GM12878 (cell line): ENCODE results near the gene DUSP10. TPM values are rescaled to one million over a fixed set of nuclear protein-coding genes. Genes with fewer than 3 reads are reported as not detected.

Source experiments
- ATAC-seq: fragments of 200-7000 bp; cut with Tn5 transposase; 3 replicates; pipeline ENCODE4 v1.9.1; 2020; ENCODE audit warnings: mild to moderate bottlenecking, moderate library complexity
- BruUV-seq: library from RNA; stranded (reverse); fragments of 400-500 nt; replicated peaks from 2 replicates; lab custom pipeline; 2021; lab: Mats Ljungman, UMichigan
- CTCF ChIA-PET: fragments of 300-600 bp; sonication (Branson Sonifier 250); formaldehyde crosslinking; extraction: SDS; loops from one replicate; lab custom pipeline; 2021; ENCODE audit warnings: inconsistent platforms; lab: Yijun Ruan, JAX
- POLR2A ChIA-PET: fragments of 350-600 bp; formaldehyde crosslinking; extraction: SDS; loops from one replicate; lab custom pipeline; 2021; ENCODE audit warnings: inconsistent platforms; lab: Charles Lee
- RAD21 ChIA-PET: fragments of 300-600 bp; sonication (Branson Sonifier 250); formaldehyde crosslinking; loops from one replicate; lab custom pipeline; 2023; ENCODE audit warnings: antibody characterized with exemption; ENCODE audit not compliant: unreplicated experiment; lab: Charles Lee
- SMC1A ChIA-PET: fragments of 300-600 bp; sonication (Branson Sonifier 250); formaldehyde crosslinking; loops from one replicate; lab custom pipeline; 2023; ENCODE audit not compliant: unreplicated experiment, uncharacterized antibody; lab: Charles Lee
- DNase-seq: peaks from one replicate; pipeline ENCODE4 v3.0.0-alpha.2; 2011; ENCODE audit warnings: low read depth, low spot score
- FAIRE-seq: peaks from 3 replicates; lab custom pipeline; 2011; peaks lifted over from hg19 to GRCh38; lab: Jason Lieb, UNC
- H2AFZ ChIP-seq: 2 replicates; pipeline ENCODE4 v1.6.0; 2011; ENCODE audit warnings: low read depth, low read length, control low read depth; ENCODE audit not compliant: control insufficient read depth
- H3K27ac ChIP-seq: 2 replicates; pipeline ENCODE4 v1.5.1; 2011; ENCODE audit warnings: control low read depth; ENCODE audit not compliant: control insufficient read depth, insufficient read depth
- H3K27me3 ChIP-seq, 2 experiments: replicated peaks in 1 of 2; 2 replicates each; pipeline versions ENCODE4 v1.6.0 to v1.6.1; 2011; ENCODE audit warnings: low read length in 1 of 2; ENCODE audit not compliant: control insufficient read depth in 2 of 2, insufficient read depth in 2 of 2
- H3K36me3 ChIP-seq, 2 experiments: 2 replicates each; pipeline ENCODE4 v1.5.1; 2011; ENCODE audit warnings: low read length in 1 of 2; ENCODE audit not compliant: control insufficient read depth in 2 of 2, insufficient read depth in 2 of 2
- H3K4me1 ChIP-seq: 2 replicates; pipeline ENCODE4 v1.6.1; 2011; ENCODE audit warnings: mild to moderate bottlenecking, low read length, moderate library complexity, mixed read lengths; ENCODE audit not compliant: control insufficient read depth, insufficient read depth
- H3K4me2 ChIP-seq: 2 replicates; pipeline ENCODE4 v1.6.0; 2011; ENCODE audit warnings: control low read depth; ENCODE audit not compliant: control insufficient read depth, insufficient read depth
- H3K4me3 ChIP-seq: fragments of 200-600 bp; sonication (generic); 2 replicates; pipeline ENCODE4 v1.5.1; 2016
- H3K79me2 ChIP-seq: 2 replicates; pipeline ENCODE4 v1.6.0; 2011; ENCODE audit warnings: low read length; ENCODE audit not compliant: control insufficient read depth, insufficient read depth
- H3K9ac ChIP-seq: 2 replicates; pipeline ENCODE4 v1.8.0; 2011; ENCODE audit warnings: low read length, control low read depth, mixed read lengths; ENCODE audit not compliant: control insufficient read depth, insufficient read depth
- H3K9me3 ChIP-seq: replicated peaks from 3 replicates; pipeline ENCODE4 v1.5.1; 2011; ENCODE audit warnings: mild to moderate bottlenecking, low read length; ENCODE audit not compliant: control insufficient read depth, insufficient read depth
- H4K20me1 ChIP-seq: 2 replicates; pipeline ENCODE4 v1.6.0; 2011; ENCODE audit not compliant: control insufficient read depth, insufficient read depth
- BHLHE40 ChIP-seq, 2 experiments: fragments of 450-650 bp in 1 of 2; IDR thresholded peaks; 2 replicates each; pipeline ENCODE4 v1.6.1; 2011 to 2017; ENCODE audit warnings: low read depth in 2 of 2, borderline replicate concordance in 1 of 2, improper control_type of control experiment in 1 of 2, low read length in 1 of 2, mild to moderate bottlenecking in 1 of 2
- CEBPZ ChIP-seq: fragments of 150-350 bp; IDR thresholded peaks from 2 replicates; pipeline ENCODE4 v1.6.1; 2016; ENCODE audit warnings: low read depth, low read length
- ELK1 ChIP-seq: IDR thresholded peaks from 2 replicates; pipeline ENCODE4 v1.6.1; 2012; ENCODE audit warnings: low read depth, low read length, improper control_type of control experiment
- ESRRA ChIP-seq: IDR thresholded peaks from 2 replicates; pipeline ENCODE4 v1.6.1; 2012; ENCODE audit warnings: mild to moderate bottlenecking, low read length, improper control_type of control experiment
- EZH2 ChIP-seq: IDR thresholded peaks from 2 replicates; pipeline ENCODE4 v1.6.1; 2012; ENCODE audit warnings: low read depth, mild to moderate bottlenecking, control low read depth, inconsistent platforms, low read length, borderline replicate concordance; ENCODE audit not compliant: control insufficient read depth
- KLF5 ChIP-seq: fragments of 450-650 bp; IDR thresholded peaks from 2 replicates; pipeline ENCODE4 v1.6.1; 2014; ENCODE audit warnings: mild to moderate bottlenecking; ENCODE audit not compliant: partially characterized antibody
- LARP7 ChIP-seq: fragments of 450-650 bp; IDR thresholded peaks from 2 replicates; pipeline ENCODE4 v1.6.1; 2017; ENCODE audit warnings: mild to moderate bottlenecking
- MTA2 ChIP-seq: fragments of 450-650 bp; IDR thresholded peaks from 2 replicates; pipeline ENCODE4 v1.6.1; 2016; ENCODE audit warnings: low read depth, mild to moderate bottlenecking, moderate library complexity
- MYB ChIP-seq: fragments of 150-350 bp; IDR thresholded peaks from 2 replicates; pipeline ENCODE4 v1.6.1; 2014; ENCODE audit warnings: mild to moderate bottlenecking, low read depth, low read length, borderline replicate concordance
- PML ChIP-seq: IDR thresholded peaks from 2 replicates; pipeline ENCODE4 v1.6.1; 2012; ENCODE audit warnings: low read length, inconsistent platforms
- SIX5 ChIP-seq: IDR thresholded peaks from 2 replicates; pipeline ENCODE4 v1.6.1; 2011; ENCODE audit warnings: mild to moderate bottlenecking, low read depth, low read length, moderate library complexity; ENCODE audit not compliant: severe bottlenecking
- SMAD1 ChIP-seq: fragments of 450-650 bp; IDR thresholded peaks from 2 replicates; pipeline ENCODE4 v1.6.1; 2018; ENCODE audit warnings: mild to moderate bottlenecking, low read depth; ENCODE audit not compliant: partially characterized antibody
- SRF ChIP-seq, 2 experiments: IDR thresholded peaks; 2 replicates each; pipeline ENCODE4 v1.6.1; 2011; ENCODE audit warnings: low read depth in 2 of 2, low read length in 2 of 2, mild to moderate bottlenecking in 1 of 2, moderate library complexity in 1 of 2
- STAT1 ChIP-seq: fragments of 450-650 bp; conservative IDR thresholded peaks from 2 replicates; pipeline ENCODE4 v1.6.1; 2014; ENCODE audit warnings: antibody characterized with exemption, mild to moderate bottlenecking
- STAT3 ChIP-seq: IDR thresholded peaks from 2 replicates; pipeline ENCODE4 v1.6.1; 2011; ENCODE audit warnings: low read depth, low read length, improper control_type of control experiment
- TARDBP ChIP-seq: IDR thresholded peaks from 2 replicates; pipeline ENCODE4 v1.6.1; 2016; ENCODE audit warnings: borderline replicate concordance
- ZNF217 ChIP-seq: fragments of 450-650 bp; IDR thresholded peaks from 2 replicates; pipeline ENCODE4 v1.6.1; 2017; ENCODE audit warnings: antibody characterized with exemption, mild to moderate bottlenecking
- ZSCAN29 ChIP-seq: fragments of 450-650 bp; IDR thresholded peaks from 2 replicates; pipeline ENCODE4 v1.6.1; 2017; ENCODE audit warnings: mild to moderate bottlenecking, moderate library complexity
- whole genome bisulfite sequencing: methylation state at CpG from one replicate; pipeline ENCODE4 v1.1.6; 2016; ENCODE audit warnings: low lambda C conversion rate; ENCODE audit not compliant: insufficient replicate concordance, insufficient coverage; ENCODE audit errors: missing lambda C conversion rate; 5-methylcytosine and 5-hydroxymethylcytosine counted together
- in situ Hi-C: fragments of 300-500 bp; cut with MboI; formaldehyde crosslinking; loops from 9 replicates; pipeline ENCODE4 v1.14.3; 2018; ENCODE audit warnings: mixed read lengths
- intact Hi-C: fragments of 100-400 bp; cut with micrococcal nuclease; formaldehyde crosslinking; loops from one replicate; pipeline ENCODE4 v1.14.2; 2022; ENCODE audit not compliant: unreplicated experiment
- polyA plus RNA-seq, 11 experiments: library from polyadenylated mRNA; depleted of rRNA in 4 of 11; unstranded in 6 of 11; stranded (reverse) in 5 of 11; fragments of >200 nt; fragmentation: Nextera tagmentation in 4 of 11; fragmentation: Illumina TruSeq in 1 of 11; extraction: Ambion mirVana in 4 of 11; extraction: Trizol in 1 of 11; gene quantifications; 1 replicate in 1 of 11; 2 replicates in 10 of 11; pipeline versions ENCODE4 v1.2.1 to v1.2.3, GENCODE V29; 2011 to 2016; ENCODE audit warnings: inconsistent platforms in 2 of 11, missing spikeins in 2 of 11, low read depth in 1 of 11
- total RNA-seq, 4 experiments: library from RNA; depleted of rRNA in 3 of 4; stranded (reverse); fragments of >200 nt in 3 of 4; fragmentation: Illumina TruSeq in 1 of 4; extraction: Trizol in 1 of 4; gene quantifications; 2 replicates each; pipeline versions ENCODE4 v1.2.1 to v1.2.3, GENCODE V29; 2013 to 2021

Gene DUSP10
- total and polyA plus RNA-seq, 10 of the 15 experiments (the other 5 are each of a cell fraction or from before 2014, with no cell fraction given) = 20.3 to 38.4 (median 27.8) TPM

- POLR2A ChIA-PET = interaction anchor here (0.6 to 7.9 kb wide), 17 partner anchors 8 to 974 kb away, joined by 3 to 99 read pairs (median 6); no protein-coding TSS in a partner anchor
- Histone ChIP-seq H3K4me2 (peak overlapping the region; percentile 88), H3K9me3 (peaks cover 14% of the 10 kb centered on the region), H3K79me2 (peaks cover 43% of the 10 kb centered on the region), H2AFZ (no peak overlapping the region; the same call in 1 of the 2 replicates), H3K27ac (peak overlapping the region; percentile 89), H3K36me3 (no peaks in the 10 kb centered on the region; a peak in 3 of 4 replicates), H3K9ac (peak overlapping the region; percentile 88), H3K4me3 (peak overlapping the region; percentile 90), H3K4me1 (peaks cover 18% of the 10 kb centered on the region), H3K27me3 (no peaks in the 10 kb centered on the region), H4K20me1 (no peaks in the 10 kb centered on the region)
- BruUV-seq = TSS peak; percentile 85
- DNase-seq (peak; percentile 94), ATAC-seq (peak; percentile 57), FAIRE-seq (peak; percentile 41)
- SMC1A ChIA-PET = interaction anchor here (0.6 to 11.1 kb wide), 38 partner anchors 15 to 428 kb away, joined by 3 to 211 read pairs (median 5); no protein-coding TSS in a partner anchor
- 12% methylated on average over 16 of the region's 16 CpGs for WGBS
- RAD21 ChIA-PET = interaction anchor here (0.5 to 8.9 kb wide), 37 partner anchors 10 to 1444 kb away, joined by 3 to 244 read pairs (median 4); no protein-coding TSS in a partner anchor
- intact Hi-C loops (loop anchor here (1.0 to 5.0 kb wide), 8 partner anchors 11 to 865 kb away; partner anchors contain the start of gene HLX), in situ Hi-C loops (no loop called here)
- CTCF ChIA-PET = interaction anchor here (0.6 to 5.8 kb wide), 31 partner anchors 9 to 865 kb away, joined by 3 to 64 read pairs (median 4); partner anchors contain the start of gene HLX
- no peak for TF ChIP-seq LARP7
- TF ChIP-seq BHLHE40 (IDR thresholded peaks at IDR 0.05; ENCODE audit: borderline replicate concordance in 1 of 2, low read depth in 2 of 2, low read length in 1 of 2) = peak; percentile 77 to 87
- TF ChIP-seq ELK1 = no peak
- no peak for TF ChIP-seq STAT3
- TF ChIP-seq KLF5 = peak; percentile 37
- peak; percentile 92 for TF ChIP-seq MTA2
- no peak for TF ChIP-seq STAT1
- TF ChIP-seq SMAD1 = peak; percentile 26
- TF ChIP-seq MYB = no peak
- TF ChIP-seq TARDBP = no peak
- TF ChIP-seq SRF (IDR thresholded peaks at IDR 0.05; ENCODE audit: low read depth in 2 of 2, low read length in 2 of 2) = no peak
- TF ChIP-seq ZNF217 = no peak; the same call in 1 of the 2 replicates
- no peak for TF ChIP-seq EZH2
- TF ChIP-seq ESRRA = no peak
- no peak for TF ChIP-seq SIX5
- no peak for TF ChIP-seq ZSCAN29
- no peak; the same call in 1 of the 2 replicates for TF ChIP-seq PML
- no peak for TF ChIP-seq CEBPZ
These were observed 1.7 kb upstream of the DUSP10 start for GRCh38 chr1:221743416-221744208.
